Nephron (organoid): Measurements from ENCODE around the gene LRRC4C.
A peak's percentile ranks its signal among the peaks of the same experiment; 100 is the strongest.

Experiments used
- H3K27ac Mint-ChIP-seq, 3 experiments: 2 replicates each; pipeline ENCODE4 v1.8.0; 2020; ENCODE audit warnings: mixed read lengths in 3 of 3, mild to moderate bottlenecking in 2 of 3, moderate library complexity in 1 of 3
- H3K27me3 Mint-ChIP-seq: 2 replicates; pipeline ENCODE4 v1.8.0; 2021; ENCODE audit warnings: low read depth, mild to moderate bottlenecking, moderate library complexity, mixed read lengths
- H3K36me3 Mint-ChIP-seq: 2 replicates; pipeline ENCODE4 v1.8.0; 2020; ENCODE audit warnings: low read depth, mixed read lengths
- H3K4me1 Mint-ChIP-seq: 2 replicates; pipeline ENCODE4 v1.8.0; 2020; ENCODE audit warnings: mixed read lengths
- H3K4me3 Mint-ChIP-seq, 3 experiments: 2 replicates each; pipeline ENCODE4 v1.8.0; 2020; ENCODE audit warnings: mild to moderate bottlenecking in 3 of 3, mixed read lengths in 3 of 3, moderate library complexity in 2 of 3
- H3K9me3 Mint-ChIP-seq: 2 replicates; pipeline ENCODE4 v1.8.0; 2020; ENCODE audit warnings: mixed read lengths
- TF ChIP-seq, protein P1 (sequence below), 3 experiments: fragments of 200-600 bp; sonication (generic); IDR thresholded peaks; one replicate each; pipeline ENCODE4 v1.5.0; 2021; ENCODE audit warnings: antibody characterized with exemption in 3 of 3; ENCODE audit not compliant: unreplicated experiment in 3 of 3

The LRRC4C gene

DNA sequence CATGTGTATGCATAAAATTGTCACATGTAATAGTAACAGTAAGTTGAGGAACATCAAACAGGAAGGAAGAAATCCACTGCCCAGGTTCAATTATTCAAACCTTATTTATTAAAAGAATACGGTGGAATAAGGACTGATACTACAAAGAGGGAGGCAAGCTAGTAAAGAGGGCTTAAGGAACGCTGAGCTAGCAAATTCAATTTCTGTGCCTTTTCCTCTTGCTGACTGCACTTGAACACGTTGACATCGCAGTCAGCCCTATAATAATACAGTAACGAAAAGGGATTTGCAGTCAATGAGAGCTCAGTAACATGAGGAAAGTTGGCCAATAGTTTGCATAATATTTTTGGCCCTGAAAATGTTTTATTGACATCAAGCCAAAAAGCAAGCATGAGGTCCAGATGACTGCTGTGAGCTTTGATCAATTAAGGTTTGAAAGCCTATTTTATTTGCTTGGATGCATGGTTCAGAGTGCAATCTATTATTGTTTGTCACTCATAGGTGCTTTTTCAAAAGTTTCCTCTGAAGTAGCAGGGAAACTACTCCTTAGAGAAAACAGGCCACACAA is 861.8 kb downstream of the LRRC4C start:
- H3K36me3 Mint-ChIP-seq, result no peaks in the 10 kb centered on the region
- no peaks in the 10 kb centered on the region for H3K27me3 Mint-ChIP-seq
- no peak overlapping the region for H3K4me3 Mint-ChIP-seq
- no peak overlapping the region for H3K27ac Mint-ChIP-seq
- H3K9me3 Mint-ChIP-seq, result no peaks in the 10 kb centered on the region
- TF ChIP-seq, protein P1, sequence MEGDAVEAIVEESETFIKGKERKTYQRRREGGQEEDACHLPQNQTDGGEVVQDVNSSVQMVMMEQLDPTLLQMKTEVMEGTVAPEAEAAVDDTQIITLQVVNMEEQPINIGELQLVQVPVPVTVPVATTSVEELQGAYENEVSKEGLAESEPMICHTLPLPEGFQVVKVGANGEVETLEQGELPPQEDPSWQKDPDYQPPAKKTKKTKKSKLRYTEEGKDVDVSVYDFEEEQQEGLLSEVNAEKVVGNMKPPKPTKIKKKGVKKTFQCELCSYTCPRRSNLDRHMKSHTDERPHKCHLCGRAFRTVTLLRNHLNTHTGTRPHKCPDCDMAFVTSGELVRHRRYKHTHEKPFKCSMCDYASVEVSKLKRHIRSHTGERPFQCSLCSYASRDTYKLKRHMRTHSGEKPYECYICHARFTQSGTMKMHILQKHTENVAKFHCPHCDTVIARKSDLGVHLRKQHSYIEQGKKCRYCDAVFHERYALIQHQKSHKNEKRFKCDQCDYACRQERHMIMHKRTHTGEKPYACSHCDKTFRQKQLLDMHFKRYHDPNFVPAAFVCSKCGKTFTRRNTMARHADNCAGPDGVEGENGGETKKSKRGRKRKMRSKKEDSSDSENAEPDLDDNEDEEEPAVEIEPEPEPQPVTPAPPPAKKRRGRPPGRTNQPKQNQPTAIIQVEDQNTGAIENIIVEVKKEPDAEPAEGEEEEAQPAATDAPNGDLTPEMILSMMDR (IDR thresholded peaks at IDR 0.05; ENCODE audit: unreplicated experiment in 3 of 3), result no peak
- no peaks in the 10 kb centered on the region for H3K4me1 Mint-ChIP-seq

DNA sequence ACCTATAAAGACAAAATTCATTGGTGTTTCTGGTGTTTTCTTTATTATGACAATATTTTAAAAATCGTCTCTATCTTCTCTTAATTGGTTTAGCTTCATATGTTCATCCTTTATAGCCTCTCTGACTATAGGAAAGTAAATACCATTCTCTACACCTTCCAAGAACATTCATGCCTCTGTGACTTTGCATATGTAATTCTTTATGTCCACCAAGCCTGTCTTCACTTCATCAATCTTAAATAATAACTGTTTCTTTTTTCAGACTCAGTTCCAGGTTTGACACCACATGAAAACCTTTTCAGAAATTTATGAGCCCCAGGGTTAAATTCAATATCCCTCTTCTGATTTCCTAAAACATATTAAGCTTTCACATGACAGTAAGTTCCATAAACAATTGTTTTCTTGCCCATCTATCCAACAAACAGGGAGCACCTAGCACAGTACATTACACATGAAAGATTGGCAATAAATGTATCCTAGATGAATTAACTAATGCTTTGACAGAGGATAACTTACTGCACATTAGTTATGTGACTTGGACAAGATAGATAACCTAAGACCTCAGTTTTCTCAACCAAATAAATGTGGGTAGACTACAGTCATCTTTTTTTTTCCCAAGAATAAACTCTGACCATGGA is 886.1 kb downstream of the LRRC4C start:
- Mint-ChIP-seq H3K36me3 (no peaks in the 10 kb centered on the region), H3K27me3 (peaks cover 5% of the 10 kb centered on the region), H3K4me1 (no peaks in the 10 kb centered on the region), H3K9me3 (no peaks in the 10 kb centered on the region), H3K4me3 (no peak overlapping the region), H3K27ac (no peak overlapping the region)
- TF ChIP-seq, protein P1 (IDR thresholded peaks at IDR 0.05; ENCODE audit: unreplicated experiment in 3 of 3), result no peak

DNA sequence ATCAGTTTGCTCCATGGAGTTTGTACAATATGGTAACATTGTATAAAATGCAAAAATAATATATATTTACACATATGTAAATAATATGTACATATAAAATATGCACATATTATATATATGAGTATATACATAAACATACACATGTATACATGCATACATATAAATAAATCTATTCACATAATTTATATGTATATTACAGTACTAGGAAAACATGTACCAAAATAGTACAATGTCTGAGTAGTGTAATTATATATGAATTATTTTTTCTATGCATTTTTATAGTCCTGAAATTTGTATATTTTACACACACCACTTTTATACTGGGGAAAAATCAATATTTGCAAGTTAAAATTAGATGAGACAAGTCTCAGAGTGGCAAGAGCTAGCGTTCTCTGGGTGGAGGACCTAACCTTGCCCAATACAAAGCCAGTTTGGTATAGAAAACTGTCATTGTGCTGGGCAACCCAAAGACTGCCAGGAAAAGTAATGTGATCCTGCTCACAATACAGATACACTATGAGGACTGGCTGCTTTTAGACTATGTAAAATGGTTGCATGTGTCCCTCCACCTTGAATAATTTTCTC is 889.4 kb downstream of the LRRC4C start:
- no peaks in the 10 kb centered on the region for H3K36me3 Mint-ChIP-seq
- TF ChIP-seq, protein P1 (IDR thresholded peaks at IDR 0.05; ENCODE audit: unreplicated experiment in 3 of 3), result no peak
- no peak overlapping the region for H3K27ac Mint-ChIP-seq
- H3K4me1 Mint-ChIP-seq, result no peaks in the 10 kb centered on the region
- no peaks in the 10 kb centered on the region for H3K9me3 Mint-ChIP-seq
- H3K27me3 Mint-ChIP-seq, result peaks cover 5% of the 10 kb centered on the region
- no peak overlapping the region for H3K4me3 Mint-ChIP-seq

DNA sequence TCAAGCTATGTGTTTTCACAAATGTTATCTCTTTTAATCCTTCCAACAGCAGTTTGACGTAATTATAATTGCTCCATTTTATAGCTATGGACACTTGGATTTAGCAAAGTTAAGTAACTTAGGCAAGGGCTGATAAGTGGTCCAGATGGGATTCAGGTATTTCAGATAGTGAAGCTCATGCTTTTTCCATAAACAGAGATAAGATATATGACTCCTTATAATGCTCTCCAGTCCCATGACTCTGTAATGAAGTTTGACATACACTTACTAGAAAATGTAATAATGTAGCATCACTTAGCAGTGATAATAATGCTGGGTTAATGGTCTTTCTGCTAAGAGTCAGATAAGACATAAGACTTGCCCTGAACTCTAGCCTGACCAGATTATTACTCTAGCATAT is 892.1 kb downstream of the LRRC4C start:
- peaks cover 6% of the 10 kb centered on the region for H3K27me3 Mint-ChIP-seq
- no peak overlapping the region for H3K4me3 Mint-ChIP-seq
- no peaks in the 10 kb centered on the region for H3K9me3 Mint-ChIP-seq
- H3K36me3 Mint-ChIP-seq, result no peaks in the 10 kb centered on the region
- H3K27ac Mint-ChIP-seq, result no peak overlapping the region
- H3K4me1 Mint-ChIP-seq, result no peaks in the 10 kb centered on the region
- TF ChIP-seq, protein P1 (IDR thresholded peaks at IDR 0.05; ENCODE audit: unreplicated experiment in 3 of 3), result no peak

DNA sequence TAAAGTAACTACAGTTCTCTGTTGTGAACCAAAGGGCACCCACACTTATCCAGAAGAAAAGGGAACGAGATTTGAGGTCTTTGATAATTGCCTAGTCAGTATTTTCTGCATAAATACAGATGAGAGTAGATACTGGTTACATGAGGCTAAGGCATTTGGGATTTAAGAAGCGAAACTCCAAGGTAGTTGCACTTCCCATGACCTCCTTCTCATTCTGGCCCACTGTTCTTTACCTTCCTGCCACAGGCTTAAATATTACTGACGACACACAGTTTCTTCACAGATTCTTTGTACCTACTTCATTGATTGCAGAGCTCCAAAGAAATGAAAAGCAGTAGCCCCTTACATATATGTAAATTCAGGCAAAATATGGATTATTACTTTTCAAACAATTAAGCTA is 915.3 kb downstream of the LRRC4C start:
- H3K36me3 Mint-ChIP-seq, result no peaks in the 10 kb centered on the region
- no peak overlapping the region for H3K4me3 Mint-ChIP-seq
- peak overlapping the region in 1 of 3 experiments; percentile 19 for H3K27ac Mint-ChIP-seq
- peaks cover 10% of the 10 kb centered on the region for H3K4me1 Mint-ChIP-seq
- H3K9me3 Mint-ChIP-seq, result no peaks in the 10 kb centered on the region
- H3K27me3 Mint-ChIP-seq, result no peaks in the 10 kb centered on the region
- TF ChIP-seq, protein P1 (IDR thresholded peaks at IDR 0.05; ENCODE audit: unreplicated experiment in 3 of 3), result no peak

DNA sequence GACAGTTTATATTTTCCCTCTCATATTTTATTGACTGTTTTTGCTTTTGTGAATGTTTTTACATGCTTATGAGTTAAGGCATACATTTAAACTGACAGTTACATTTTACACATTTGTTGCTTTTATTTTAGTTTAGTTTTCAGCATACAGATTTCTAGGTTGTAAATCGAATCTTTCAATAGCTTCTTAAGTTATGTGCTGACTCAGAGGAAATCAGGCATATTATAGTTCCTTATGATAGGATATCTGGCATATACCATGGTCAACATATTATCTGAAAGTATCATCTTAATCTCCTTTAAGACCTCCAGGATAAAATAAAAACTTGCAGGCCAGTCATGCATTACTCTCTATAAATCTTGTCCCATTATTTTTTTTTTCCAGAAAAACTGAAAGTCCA is 916.6 kb downstream of the LRRC4C start:
- Mint-ChIP-seq H3K27ac (peak overlapping the region; percentile 21 to 66 (median 40)), H3K27me3 (no peaks in the 10 kb centered on the region), H3K4me3 (no peak overlapping the region), H3K4me1 (peaks cover 10% of the 10 kb centered on the region), H3K36me3 (no peaks in the 10 kb centered on the region), H3K9me3 (no peaks in the 10 kb centered on the region)
- TF ChIP-seq, protein P1 (IDR thresholded peaks at IDR 0.05; ENCODE audit: unreplicated experiment in 3 of 3), result no peak
